Measurements from ENCODE around the gene HELZ. TPM values are rescaled to one million over a fixed set of nuclear protein-coding genes. Genes with fewer than 3 reads are reported as not detected.

Gene HELZ
- total RNA-seq, 1 donor from 2014 or later: 51.1 TPM

DNA sequence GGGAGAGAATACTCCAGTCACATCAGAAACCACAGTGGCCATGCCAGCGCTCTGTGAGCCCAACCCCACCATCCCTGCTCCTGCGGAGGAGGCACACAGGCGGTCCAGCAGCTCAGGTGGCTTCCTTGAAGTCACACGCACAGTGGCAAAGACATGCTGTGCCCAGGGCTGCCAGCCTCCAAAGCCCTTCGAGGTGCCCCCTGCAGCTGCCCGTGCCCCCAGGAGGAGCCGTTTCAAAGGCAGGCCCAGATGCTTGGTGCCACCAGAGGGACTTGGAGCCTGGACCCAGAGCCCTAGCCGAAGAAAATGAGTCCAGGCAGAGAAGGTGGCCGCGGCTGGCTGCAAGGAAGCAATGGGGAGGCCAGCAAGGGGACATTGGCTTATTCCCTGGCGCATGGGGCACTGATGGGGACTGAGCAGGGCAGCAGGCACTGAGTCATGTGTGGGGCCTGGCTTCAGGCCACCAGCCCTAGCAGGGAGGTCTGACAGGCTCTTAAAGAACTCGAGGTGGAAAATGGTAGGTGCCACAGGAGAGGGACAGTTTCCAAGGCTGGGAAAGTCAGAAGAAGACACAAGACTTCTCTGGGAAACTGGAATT, 217.9 kb downstream of the HELZ start:
- Histone ChIP-seq H3K4me3 (ENCODE audit: low read depth, low read length) (no peak overlapping the region), H3K27me3 (ENCODE audit: control insufficient read depth, insufficient read depth, low read length) (no peaks in the 10 kb centered on the region), H3K36me3 (ENCODE audit: control insufficient read depth, insufficient read depth, low read length) (no peaks in the 10 kb centered on the region)
- no peak for TF ChIP-seq CTCF (IDR thresholded peaks at IDR 0.05; ENCODE audit: insufficient read depth, low read length, severe bottlenecking)
- DNase-seq (ENCODE audit: low read depth): peak; percentile 3
- no peak for FAIRE-seq

DNA sequence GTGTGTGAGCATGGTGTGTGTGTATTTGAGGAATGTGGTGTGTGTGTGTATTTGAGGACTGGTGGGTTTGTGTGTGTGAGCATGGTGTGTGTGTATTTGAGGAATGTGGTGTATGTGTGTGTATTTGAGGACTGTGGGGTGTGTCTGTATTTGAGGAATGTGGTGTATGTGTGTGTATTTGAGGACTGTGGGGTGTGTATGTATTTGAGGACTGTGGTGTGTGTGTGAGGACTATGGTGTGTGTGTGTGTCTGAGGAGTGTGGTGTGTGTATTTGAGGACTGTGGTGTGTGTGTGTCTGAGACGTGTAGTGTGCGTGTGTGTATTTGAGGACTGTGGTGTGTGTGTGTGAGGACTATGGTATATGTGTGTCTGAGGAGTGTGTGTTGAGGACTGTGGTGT, 218.7 kb downstream of the HELZ start:
- no peak for DNase-seq (ENCODE audit: low read depth)
- no peak for TF ChIP-seq CTCF (IDR thresholded peaks at IDR 0.05; ENCODE audit: insufficient read depth, low read length, severe bottlenecking)
- H3K36me3 ChIP-seq (ENCODE audit: control insufficient read depth, insufficient read depth, low read length): no peaks in the 10 kb centered on the region
- H3K27me3 ChIP-seq (ENCODE audit: control insufficient read depth, insufficient read depth, low read length): no peaks in the 10 kb centered on the region
- no peak for FAIRE-seq
- H3K4me3 ChIP-seq (ENCODE audit: low read depth, low read length): no peak overlapping the region

DNA sequence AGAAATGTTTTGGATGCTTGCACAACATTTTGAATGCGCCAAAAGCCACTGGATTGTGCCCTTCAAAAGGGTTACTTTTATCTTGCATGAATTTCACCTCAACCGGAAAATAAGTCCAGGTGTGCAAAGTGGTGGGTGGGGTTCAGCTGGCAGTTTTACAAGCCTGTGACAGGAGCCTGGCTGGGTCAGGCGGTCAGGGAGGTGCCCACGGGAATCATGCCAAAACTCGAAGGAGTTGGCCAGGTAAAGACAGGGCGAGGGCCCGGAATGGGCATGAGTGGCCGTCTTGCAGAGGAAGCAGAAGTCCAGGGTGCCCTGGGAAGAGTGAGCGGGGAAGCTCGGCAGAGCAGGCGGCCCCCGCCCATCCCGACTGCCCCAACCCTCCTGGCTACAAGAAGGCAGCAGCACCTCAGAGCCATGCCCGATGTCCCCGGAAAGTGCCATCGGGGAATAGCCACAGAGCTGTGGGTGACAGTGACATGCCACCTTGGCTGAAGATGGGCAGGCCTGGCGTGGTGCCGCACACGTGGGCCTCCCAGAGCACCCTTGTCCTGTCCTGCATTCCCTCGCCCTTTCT, 219.7 kb downstream of the HELZ start:
- no peaks in the 10 kb centered on the region for H3K27me3 ChIP-seq (ENCODE audit: control insufficient read depth, insufficient read depth, low read length)
- no peak overlapping the region for H3K4me3 ChIP-seq (ENCODE audit: low read depth, low read length)
- H3K36me3 ChIP-seq (ENCODE audit: control insufficient read depth, insufficient read depth, low read length): no peaks in the 10 kb centered on the region
- DNase-seq (ENCODE audit: low read depth): no peak
- no peak for TF ChIP-seq CTCF (IDR thresholded peaks at IDR 0.05; ENCODE audit: insufficient read depth, low read length, severe bottlenecking)
- FAIRE-seq: no peak

GRCh38 chr17:67024736-67025135, 220.3 kb downstream of the HELZ start:
- Histone ChIP-seq H3K36me3 (ENCODE audit: control insufficient read depth, insufficient read depth, low read length) (no peaks in the 10 kb centered on the region), H3K4me3 (ENCODE audit: low read depth, low read length) (no peak overlapping the region), H3K27me3 (ENCODE audit: control insufficient read depth, insufficient read depth, low read length) (no peaks in the 10 kb centered on the region)
- FAIRE-seq: no peak
- DNase-seq (ENCODE audit: low read depth): no peak
- no peak for TF ChIP-seq CTCF (IDR thresholded peaks at IDR 0.05; ENCODE audit: insufficient read depth, low read length, severe bottlenecking)

- no peak for FAIRE-seq
- DNase-seq (ENCODE audit: low read depth): no peak
- Histone ChIP-seq H3K27me3 (ENCODE audit: control insufficient read depth, insufficient read depth, low read length) (no peaks in the 10 kb centered on the region), H3K36me3 (ENCODE audit: control insufficient read depth, insufficient read depth, low read length) (no peaks in the 10 kb centered on the region), H3K4me3 (ENCODE audit: low read depth, low read length) (no peak overlapping the region)
- TF ChIP-seq CTCF (IDR thresholded peaks at IDR 0.05; ENCODE audit: insufficient read depth, low read length, severe bottlenecking): no peak
Measured at GRCh38 chr17:67022451-67022810, 222.6 kb downstream of the HELZ start.

Measured in bronchial epithelial cell (primary cell).